Measurements from ENCODE around the gene CRYBA2.

CRYBA2 gene

DNA sequence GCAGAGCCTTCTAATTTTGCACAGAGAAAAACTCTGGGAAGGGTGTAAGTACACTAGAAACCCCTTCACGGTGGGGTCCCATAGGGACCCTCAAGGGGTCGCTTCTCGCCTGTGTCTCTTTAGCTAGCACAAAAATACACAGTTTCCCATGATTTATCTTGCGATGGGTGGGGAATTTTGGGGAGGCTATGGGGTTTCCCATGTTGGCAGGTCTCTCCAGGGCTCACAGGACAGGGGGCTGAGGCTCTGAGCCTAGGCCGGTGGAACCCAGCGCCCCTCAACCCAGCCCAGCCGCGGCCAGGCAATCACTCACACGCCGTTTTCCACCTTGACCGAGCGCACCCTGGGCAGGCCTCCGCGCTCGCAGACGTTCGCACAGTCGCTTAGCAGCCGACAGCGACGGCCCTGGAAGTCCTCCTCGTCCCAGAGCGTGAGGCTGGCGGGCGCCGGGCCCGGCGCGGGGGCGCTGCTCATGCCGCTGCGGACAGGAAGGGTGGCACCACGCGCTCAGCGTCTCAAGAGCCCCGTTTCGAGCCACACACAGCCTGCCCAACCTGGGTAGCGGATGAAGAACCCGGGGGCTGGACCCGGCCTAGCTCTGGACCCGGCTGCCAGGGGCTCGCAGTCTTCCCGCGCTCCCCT is 398 bp downstream of the CRYBA2 start:
- TF ChIP-seq, protein P1, sequence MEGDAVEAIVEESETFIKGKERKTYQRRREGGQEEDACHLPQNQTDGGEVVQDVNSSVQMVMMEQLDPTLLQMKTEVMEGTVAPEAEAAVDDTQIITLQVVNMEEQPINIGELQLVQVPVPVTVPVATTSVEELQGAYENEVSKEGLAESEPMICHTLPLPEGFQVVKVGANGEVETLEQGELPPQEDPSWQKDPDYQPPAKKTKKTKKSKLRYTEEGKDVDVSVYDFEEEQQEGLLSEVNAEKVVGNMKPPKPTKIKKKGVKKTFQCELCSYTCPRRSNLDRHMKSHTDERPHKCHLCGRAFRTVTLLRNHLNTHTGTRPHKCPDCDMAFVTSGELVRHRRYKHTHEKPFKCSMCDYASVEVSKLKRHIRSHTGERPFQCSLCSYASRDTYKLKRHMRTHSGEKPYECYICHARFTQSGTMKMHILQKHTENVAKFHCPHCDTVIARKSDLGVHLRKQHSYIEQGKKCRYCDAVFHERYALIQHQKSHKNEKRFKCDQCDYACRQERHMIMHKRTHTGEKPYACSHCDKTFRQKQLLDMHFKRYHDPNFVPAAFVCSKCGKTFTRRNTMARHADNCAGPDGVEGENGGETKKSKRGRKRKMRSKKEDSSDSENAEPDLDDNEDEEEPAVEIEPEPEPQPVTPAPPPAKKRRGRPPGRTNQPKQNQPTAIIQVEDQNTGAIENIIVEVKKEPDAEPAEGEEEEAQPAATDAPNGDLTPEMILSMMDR (IDR thresholded peaks at IDR 0.05; ENCODE audit: low read depth, low read length, missing control alignments), result no peak
- no peak overlapping the region for H3K4me3 ChIP-seq (ENCODE audit: low read depth, low read length)
- DNase-seq (ENCODE audit: low read depth), result no peak

DNA sequence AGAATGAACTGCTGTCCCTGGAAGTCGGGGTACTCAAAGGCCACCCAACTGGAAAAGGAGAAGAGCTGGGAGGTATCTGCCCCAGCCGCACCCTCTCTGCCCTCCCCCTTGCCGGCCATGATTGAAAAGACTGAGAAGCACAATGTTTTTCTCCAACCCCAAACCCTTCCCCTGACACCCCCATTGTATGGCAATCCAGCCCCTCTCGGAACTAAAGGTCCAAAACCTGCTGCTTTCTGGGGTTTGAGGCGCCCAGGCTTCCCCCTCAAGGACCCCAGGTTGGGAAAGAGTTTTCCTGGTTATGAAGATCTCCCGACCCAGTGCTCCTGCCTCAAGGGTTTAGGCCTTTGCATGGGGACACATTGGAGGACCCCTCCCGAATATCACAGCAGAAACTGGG is 1.0 kb downstream of the CRYBA2 start:
- TF ChIP-seq, protein P1 (IDR thresholded peaks at IDR 0.05; ENCODE audit: low read depth, low read length, missing control alignments), result no peak
- no peak for DNase-seq (ENCODE audit: low read depth)
- no peak overlapping the region for H3K4me3 ChIP-seq (ENCODE audit: low read depth, low read length)

DNA sequence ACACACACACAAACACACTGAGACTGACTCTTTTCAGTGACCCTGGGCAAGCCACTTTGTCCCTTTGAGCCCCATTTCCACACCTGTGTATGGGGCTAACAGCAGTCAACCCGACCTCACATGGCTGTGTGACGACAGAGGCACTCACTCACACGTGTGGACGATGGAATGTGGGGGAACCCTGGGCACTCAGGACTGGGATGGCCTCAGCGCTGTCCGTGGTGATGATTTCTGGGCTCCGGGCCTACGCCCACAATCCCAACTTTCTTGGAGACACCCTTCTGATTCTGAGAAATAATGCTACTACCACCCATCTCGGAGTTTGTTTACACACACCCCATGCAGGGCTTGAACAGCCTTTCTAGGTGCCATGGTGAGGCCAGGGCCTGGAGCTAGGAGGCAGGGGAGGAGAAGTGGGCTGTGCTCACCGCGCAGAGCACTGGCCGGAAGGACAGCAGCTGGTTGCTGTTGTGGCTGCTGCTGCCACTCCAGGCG is 1.5 kb downstream of the CRYBA2 start:
- TF ChIP-seq, protein P1 (IDR thresholded peaks at IDR 0.05; ENCODE audit: low read depth, low read length, missing control alignments), result no peak
- H3K4me3 ChIP-seq (ENCODE audit: low read depth, low read length), result no peak overlapping the region
- no peak for DNase-seq (ENCODE audit: low read depth)

DNA sequence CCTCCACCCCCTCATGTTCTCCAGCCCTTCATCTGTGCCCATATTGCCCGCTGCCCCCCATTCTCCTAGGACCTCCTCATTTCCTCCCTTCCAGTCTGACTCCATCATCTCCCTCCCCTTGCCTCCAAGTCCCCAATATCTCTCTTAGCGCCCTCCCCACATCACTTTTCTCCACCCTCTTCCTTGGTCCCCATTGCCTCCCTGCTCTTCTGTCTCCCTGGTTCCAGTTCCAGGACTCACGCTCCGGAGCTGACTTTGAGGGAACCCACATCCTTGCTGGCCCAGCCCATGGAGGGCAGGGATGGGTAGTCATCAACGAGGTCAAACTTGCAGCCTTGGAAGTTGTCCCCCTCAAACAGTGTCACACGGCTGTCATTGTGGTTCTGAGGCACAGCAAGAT is 2.6 kb downstream of the CRYBA2 start:
- no peak for DNase-seq (ENCODE audit: low read depth)
- TF ChIP-seq, protein P1 (IDR thresholded peaks at IDR 0.05; ENCODE audit: low read depth, low read length, missing control alignments), result no peak
- H3K4me3 ChIP-seq (ENCODE audit: low read depth, low read length), result no peak overlapping the region

DNA sequence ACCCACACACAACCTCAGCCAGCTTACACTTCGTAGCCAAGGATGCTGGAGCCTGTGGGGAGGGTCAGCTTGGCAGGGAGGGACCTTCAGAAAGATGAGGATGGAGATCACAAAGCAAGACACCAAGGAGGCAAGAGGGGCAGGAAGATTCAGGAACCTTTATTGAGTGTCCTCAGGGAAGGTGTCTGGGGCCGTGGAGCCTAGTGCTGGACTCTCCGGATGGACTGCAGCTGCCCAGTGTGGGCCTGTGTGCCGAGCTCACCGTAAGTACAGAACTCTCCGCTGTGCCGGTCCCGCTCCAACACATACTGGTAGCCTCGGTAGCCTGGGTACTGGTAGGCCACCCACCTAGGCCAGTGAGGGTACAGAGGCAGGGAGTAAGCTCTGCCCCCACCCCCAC is 3.2 kb downstream of the CRYBA2 start:
- DNase-seq (ENCODE audit: low read depth), result no peak
- H3K4me3 ChIP-seq (ENCODE audit: low read depth, low read length), result no peak overlapping the region
- TF ChIP-seq, protein P1 (IDR thresholded peaks at IDR 0.05; ENCODE audit: low read depth, low read length, missing control alignments), result no peak

DNA sequence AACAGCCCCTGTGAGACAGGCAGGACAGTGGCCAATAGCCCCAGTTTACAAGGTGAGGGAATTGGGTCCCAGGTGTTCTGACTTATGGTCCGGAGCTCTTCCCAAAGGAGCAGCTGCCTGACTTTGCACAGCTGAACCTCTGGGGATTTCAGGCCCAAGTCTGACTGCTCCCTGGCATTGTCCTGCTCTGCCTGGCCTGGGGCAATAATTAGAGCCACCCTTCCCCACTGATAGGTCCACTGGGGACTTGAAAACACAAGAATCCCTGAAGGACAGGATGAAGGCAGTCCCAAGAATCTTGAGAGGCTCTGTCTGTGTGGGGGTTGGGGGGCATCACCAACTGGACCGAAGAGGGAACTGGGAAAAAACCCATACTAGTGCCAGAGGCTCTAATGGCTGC is 4.6 kb downstream of the CRYBA2 start:
- TF ChIP-seq, protein P1 (IDR thresholded peaks at IDR 0.05; ENCODE audit: low read depth, low read length, missing control alignments), result no peak
- no peak for DNase-seq (ENCODE audit: low read depth)
- no peak overlapping the region for H3K4me3 ChIP-seq (ENCODE audit: low read depth, low read length)

DNA sequence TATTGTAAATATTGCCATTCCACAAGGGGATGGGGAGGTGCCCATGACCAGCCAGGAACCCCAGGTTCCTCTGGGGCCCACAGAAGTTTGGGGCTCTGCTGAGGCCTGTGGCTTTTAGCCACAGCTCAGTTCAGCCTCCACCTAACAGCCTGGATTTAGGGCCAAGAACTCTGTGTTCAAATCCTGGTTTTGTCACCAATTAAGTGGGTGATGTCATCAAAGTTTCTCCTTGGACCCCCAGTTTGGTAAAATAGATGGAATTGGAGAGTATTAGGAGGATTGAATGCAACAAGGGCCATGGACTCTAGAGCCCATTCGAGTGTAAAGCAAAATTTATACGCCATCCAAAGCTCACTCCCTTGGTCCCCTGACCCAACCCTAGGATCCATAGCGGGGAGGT is 5.1 kb downstream of the CRYBA2 start:
- no peak for DNase-seq (ENCODE audit: low read depth)
- no peak overlapping the region for H3K4me3 ChIP-seq (ENCODE audit: low read depth, low read length)
- TF ChIP-seq, protein P1 (IDR thresholded peaks at IDR 0.05; ENCODE audit: low read depth, low read length, missing control alignments), result no peak

Data from GM12864 (cell line).